Fibroblast of lung (primary cell): ENCODE results near the gene FAM193B. TPM values are rescaled to one million over a fixed set of nuclear protein-coding genes. Genes with fewer than 3 reads are reported as not detected.

ENCODE experiments used
- DNase-seq, 2 donors: peaks; one replicate each; pipeline versions ENCODE4 v3.0.0 to v3.0.0-alpha.2; 2010; ENCODE audit warnings: low read depth in 2 of 2
- H2AFZ ChIP-seq: 2 replicates; pipeline ENCODE4 v1.5.1; 2012; ENCODE audit warnings: low read length, control low read depth, inconsistent platforms
- H3K27ac ChIP-seq: 2 replicates; pipeline ENCODE4 v1.5.1; 2011; ENCODE audit warnings: low read length, control low read depth; ENCODE audit not compliant: insufficient read depth
- H3K27me3 ChIP-seq: 2 replicates; pipeline ENCODE4 v1.5.1; 2011; ENCODE audit warnings: mild to moderate bottlenecking, low read length; ENCODE audit not compliant: control insufficient read depth, insufficient read depth
- H3K36me3 ChIP-seq: 2 replicates; pipeline ENCODE4 v1.5.1; 2011; ENCODE audit warnings: low read length; ENCODE audit not compliant: control insufficient read depth, insufficient read depth
- H3K4me1 ChIP-seq: 2 replicates; pipeline ENCODE4 v1.5.1; 2011; ENCODE audit warnings: low read length; ENCODE audit not compliant: control insufficient read depth, insufficient read depth; ENCODE audit errors: extremely low read depth
- H3K4me2 ChIP-seq: 2 replicates; pipeline ENCODE4 v1.5.1; 2011; ENCODE audit warnings: low read length, control low read depth; ENCODE audit not compliant: insufficient read depth; ENCODE audit errors: extremely low read depth
- H3K4me3 ChIP-seq, 4 experiments: fragments of 200-600 bp in 1 of 4; sonication (generic) in 1 of 4; replicated peaks in 1 of 4; 2 replicates each; pipeline ENCODE4 v1.5.1; 2011 to 2016; ENCODE audit warnings: low read length in 4 of 4, low read depth in 3 of 4, mild to moderate bottlenecking in 3 of 4, control low read depth in 2 of 4, inconsistent platforms in 1 of 4, mixed read lengths in 1 of 4; ENCODE audit not compliant: insufficient read depth in 1 of 4; ENCODE audit errors: control extremely low read depth in 1 of 4
- H3K79me2 ChIP-seq: 2 replicates; pipeline ENCODE4 v1.5.1; 2012; ENCODE audit warnings: mild to moderate bottlenecking, low read length, inconsistent platforms; ENCODE audit not compliant: control insufficient read depth, insufficient read depth
- H3K9ac ChIP-seq: 2 replicates; pipeline ENCODE4 v1.5.1; 2011; ENCODE audit warnings: mild to moderate bottlenecking, low read length, control low read depth; ENCODE audit not compliant: insufficient read depth
- H3K9me3 ChIP-seq: 2 replicates; pipeline ENCODE4 v1.5.1; 2012; ENCODE audit warnings: low read depth, low read length; ENCODE audit not compliant: control insufficient read depth, insufficient read depth
- H4K20me1 ChIP-seq: 2 replicates; pipeline ENCODE4 v1.5.1; 2011; ENCODE audit warnings: low read length; ENCODE audit not compliant: control insufficient read depth, insufficient read depth; ENCODE audit errors: extremely low read depth
- CTCF ChIP-seq, 2 donors: IDR thresholded peaks in 1 of 2; conservative IDR thresholded peaks in 1 of 2; 1 replicate in 1 of 2; 2 replicates in 1 of 2; pipeline ENCODE4 v1.5.1; 2011 to 2012; ENCODE audit warnings: low read length in 2 of 2, control low read depth in 1 of 2, inconsistent platforms in 1 of 2, low read depth in 1 of 2, mild to moderate bottlenecking in 1 of 2
- EZH2 ChIP-seq: IDR thresholded peaks from 2 replicates; pipeline ENCODE4 v1.5.1; 2012; ENCODE audit warnings: low read length, control low read depth, mild to moderate bottlenecking; ENCODE audit errors: missing control alignments
- polyA plus RNA-seq, 2 donors: library from polyadenylated mRNA; depleted of rRNA in 1 of 2; stranded (reverse) in 1 of 2; unstranded in 1 of 2; fragments of >200 nt; gene quantifications; 2 replicates each; pipeline ENCODE4 v1.2.1, GENCODE V29; 2011 to 2012; ENCODE audit warnings: missing spikeins in 1 of 2
- total RNA-seq: library from RNA; depleted of rRNA; stranded (reverse); fragments of >200 nt; gene quantifications from 2 replicates; pipeline ENCODE4 v1.2.1, GENCODE V29; 2014

FAM193B gene
- total and polyA plus RNA-seq, 2 donors (not counting 1 experiment from before 2014, with no cell fraction given): 27.9 to 28.4 TPM

GRCh38 chr5:177592010-177592834 lies 37.9 kb upstream of the FAM193B start, which contains the start of gene TMED9:
TSS of gene TMED9 (plus strand) at chr5:177592203. CDS start at chr5:177592215, 12 bp downstream.
- Histone ChIP-seq H3K36me3 (peaks cover 29% of the 10 kb centered on the region), H3K27ac (peak within 1 kb of the TSS; percentile 85)
- TF ChIP-seq EZH2 (no peak), CTCF (conservative IDR thresholded peaks at IDR 0.05 in 1 of 2, IDR thresholded peaks at IDR 0.05 in 1 of 2; ENCODE audit: low read depth in 1 of 2, low read length in 2 of 2) (no peak)

GRCh38 chr5:177591690-177592009 lies 37.3 kb upstream of the FAM193B start:
- TF ChIP-seq EZH2 (no peak), CTCF (conservative IDR thresholded peaks at IDR 0.05 in 1 of 2, IDR thresholded peaks at IDR 0.05 in 1 of 2; ENCODE audit: low read depth in 1 of 2, low read length in 2 of 2) (no peak)
- Histone ChIP-seq H3K27me3 (peaks cover 12% of the 10 kb centered on the region), H3K9me3 (no peaks in the 10 kb centered on the region), H3K79me2 (peaks cover 20% of the 10 kb centered on the region), H3K9ac (peak overlapping the region; percentile 1), H4K20me1 (no peaks in the 10 kb centered on the region), H3K36me3 (peaks cover 27% of the 10 kb centered on the region), H3K27ac (no peak overlapping the region), H3K4me1 (peaks cover 6% of the 10 kb centered on the region), H3K4me3 (peak overlapping the region; percentile 78 to 97 (median 94)), H3K4me2 (peak overlapping the region; percentile 88), H2AFZ (peak overlapping the region; percentile 80)
- DNase-seq: no peak

More at GRCh38 chr5:177592010-177592834, 37.9 kb upstream of the FAM193B start, which contains the start of gene TMED9:
- H3K4me1 ChIP-seq: peaks cover 6% of the 10 kb centered on the region
- no peaks in the 10 kb centered on the region for H3K9me3 ChIP-seq
- peak within 1 kb of the TSS; percentile 80 for H2AFZ ChIP-seq
- H4K20me1 ChIP-seq: no peaks in the 10 kb centered on the region
- DNase-seq: peak; percentile 67 to 75
- H3K79me2 ChIP-seq: peaks cover 20% of the 10 kb centered on the region
- peaks cover 12% of the 10 kb centered on the region for H3K27me3 ChIP-seq
- H3K4me2 ChIP-seq: peak within 1 kb of the TSS; percentile 88
- peak within 1 kb of the TSS; percentile 94 for H3K9ac ChIP-seq
- H3K4me3 ChIP-seq: peak within 1 kb of the TSS; percentile 86 to 97 (median 94)

GRCh38 chr5:177590406-177590805 lies 36.0 kb upstream of the FAM193B start:
- Histone ChIP-seq H3K4me3 (no peak overlapping the region), H3K27ac (no peak overlapping the region), H3K9ac (no peak overlapping the region), H3K27me3 (peaks cover 12% of the 10 kb centered on the region), H2AFZ (no peak overlapping the region), H3K4me1 (peaks cover 6% of the 10 kb centered on the region), H4K20me1 (no peaks in the 10 kb centered on the region), H3K79me2 (peaks cover 20% of the 10 kb centered on the region), H3K4me2 (no peak overlapping the region), H3K36me3 (peaks cover 20% of the 10 kb centered on the region), H3K9me3 (no peaks in the 10 kb centered on the region)
- TF ChIP-seq CTCF (conservative IDR thresholded peaks at IDR 0.05 in 1 of 2, IDR thresholded peaks at IDR 0.05 in 1 of 2; ENCODE audit: low read depth in 1 of 2, low read length in 2 of 2): no peak
- TF ChIP-seq EZH2: no peak
- DNase-seq: no peak
